Fibroblast of lung (primary cell): Measurements from ENCODE around the gene PTGS1. TPM values are rescaled to one million over a fixed set of nuclear protein-coding genes. Genes with fewer than 3 reads are reported as not detected.
"Not testable (repeated sequence)": the region's sequence is repeated elsewhere in the genome, so short reads cannot be mapped to it uniquely, and the experiment has no call there.

Experiments
- DNase-seq, 2 donors: peaks; one replicate each; pipeline versions ENCODE4 v3.0.0 to v3.0.0-alpha.2; 2010; ENCODE audit warnings: low read depth in 2 of 2
- H2AFZ ChIP-seq: 2 replicates; pipeline ENCODE4 v1.5.1; 2012; ENCODE audit warnings: low read length, control low read depth, inconsistent platforms
- H3K27ac ChIP-seq: 2 replicates; pipeline ENCODE4 v1.5.1; 2011; ENCODE audit warnings: low read length, control low read depth; ENCODE audit not compliant: insufficient read depth
- H3K27me3 ChIP-seq: 2 replicates; pipeline ENCODE4 v1.5.1; 2011; ENCODE audit warnings: mild to moderate bottlenecking, low read length; ENCODE audit not compliant: control insufficient read depth, insufficient read depth
- H3K36me3 ChIP-seq: 2 replicates; pipeline ENCODE4 v1.5.1; 2011; ENCODE audit warnings: low read length; ENCODE audit not compliant: control insufficient read depth, insufficient read depth
- H3K4me1 ChIP-seq: 2 replicates; pipeline ENCODE4 v1.5.1; 2011; ENCODE audit warnings: low read length; ENCODE audit not compliant: control insufficient read depth, insufficient read depth; ENCODE audit errors: extremely low read depth
- H3K4me2 ChIP-seq: 2 replicates; pipeline ENCODE4 v1.5.1; 2011; ENCODE audit warnings: low read length, control low read depth; ENCODE audit not compliant: insufficient read depth; ENCODE audit errors: extremely low read depth
- H3K4me3 ChIP-seq, 4 experiments: fragments of 200-600 bp in 1 of 4; sonication (generic) in 1 of 4; replicated peaks in 1 of 4; 2 replicates each; pipeline ENCODE4 v1.5.1; 2011 to 2016; ENCODE audit warnings: low read length in 4 of 4, low read depth in 3 of 4, mild to moderate bottlenecking in 3 of 4, control low read depth in 2 of 4, inconsistent platforms in 1 of 4, mixed read lengths in 1 of 4; ENCODE audit not compliant: insufficient read depth in 1 of 4; ENCODE audit errors: control extremely low read depth in 1 of 4
- H3K79me2 ChIP-seq: 2 replicates; pipeline ENCODE4 v1.5.1; 2012; ENCODE audit warnings: mild to moderate bottlenecking, low read length, inconsistent platforms; ENCODE audit not compliant: control insufficient read depth, insufficient read depth
- H3K9ac ChIP-seq: 2 replicates; pipeline ENCODE4 v1.5.1; 2011; ENCODE audit warnings: mild to moderate bottlenecking, low read length, control low read depth; ENCODE audit not compliant: insufficient read depth
- H3K9me3 ChIP-seq: 2 replicates; pipeline ENCODE4 v1.5.1; 2012; ENCODE audit warnings: low read depth, low read length; ENCODE audit not compliant: control insufficient read depth, insufficient read depth
- H4K20me1 ChIP-seq: 2 replicates; pipeline ENCODE4 v1.5.1; 2011; ENCODE audit warnings: low read length; ENCODE audit not compliant: control insufficient read depth, insufficient read depth; ENCODE audit errors: extremely low read depth
- CTCF ChIP-seq, 2 donors: IDR thresholded peaks in 1 of 2; conservative IDR thresholded peaks in 1 of 2; 1 replicate in 1 of 2; 2 replicates in 1 of 2; pipeline ENCODE4 v1.5.1; 2011 to 2012; ENCODE audit warnings: low read length in 2 of 2, control low read depth in 1 of 2, inconsistent platforms in 1 of 2, low read depth in 1 of 2, mild to moderate bottlenecking in 1 of 2
- EZH2 ChIP-seq: IDR thresholded peaks from 2 replicates; pipeline ENCODE4 v1.5.1; 2012; ENCODE audit warnings: low read length, control low read depth, mild to moderate bottlenecking; ENCODE audit errors: missing control alignments
- polyA plus RNA-seq, 2 donors: library from polyadenylated mRNA; depleted of rRNA in 1 of 2; stranded (reverse) in 1 of 2; unstranded in 1 of 2; fragments of >200 nt; gene quantifications; 2 replicates each; pipeline ENCODE4 v1.2.1, GENCODE V29; 2011 to 2012; ENCODE audit warnings: missing spikeins in 1 of 2
- total RNA-seq: library from RNA; depleted of rRNA; stranded (reverse); fragments of >200 nt; gene quantifications from 2 replicates; pipeline ENCODE4 v1.2.1, GENCODE V29; 2014

PTGS1 gene
- total and polyA plus RNA-seq, 2 donors (not counting 1 experiment from before 2014, with no cell fraction given) = 13.4 to 86.5 TPM

DNA sequence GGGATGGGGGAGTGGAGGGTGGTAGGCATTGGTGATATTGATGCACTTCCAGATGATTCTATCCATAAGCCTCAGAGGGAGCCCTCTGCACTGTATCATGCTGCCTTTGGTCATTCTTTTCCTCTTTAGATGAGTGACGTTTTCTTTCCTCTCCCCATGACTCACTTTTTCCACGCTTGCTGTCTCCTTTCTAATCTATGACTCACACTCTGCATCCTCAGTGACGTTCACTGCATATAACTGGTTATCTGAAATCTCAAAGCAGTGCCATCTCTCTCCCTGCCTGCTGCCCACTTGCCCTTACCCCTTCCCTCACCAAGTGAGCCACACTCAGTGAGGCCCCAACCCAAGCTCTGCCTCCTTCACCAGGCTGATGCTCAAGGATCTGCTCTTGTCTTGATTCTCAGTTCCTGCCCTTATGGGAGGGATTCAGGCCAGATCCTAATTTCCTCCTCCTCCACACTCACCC lies 31.6 kb downstream of the PTGS1 start:
- no peak overlapping the region for H3K4me3 ChIP-seq
- peak overlapping the region; percentile 92 for H3K27ac ChIP-seq
- H3K4me2 ChIP-seq = peak overlapping the region; percentile 37
- peak overlapping the region; percentile 78 for H2AFZ ChIP-seq
- H3K4me1 ChIP-seq = peaks cover 13% of the 10 kb centered on the region
- H3K79me2 ChIP-seq = no peaks in the 10 kb centered on the region
- no peaks in the 10 kb centered on the region for H3K36me3 ChIP-seq
- H3K9ac ChIP-seq = peak overlapping the region; percentile 17
- no peaks in the 10 kb centered on the region for H4K20me1 ChIP-seq
- peak; percentile 96 to 97 for DNase-seq
- no peaks in the 10 kb centered on the region for H3K9me3 ChIP-seq
- H3K27me3 ChIP-seq = no peaks in the 10 kb centered on the region
- TF ChIP-seq EZH2 = no peak
- no peak for TF ChIP-seq CTCF (conservative IDR thresholded peaks at IDR 0.05 in 1 of 2, IDR thresholded peaks at IDR 0.05 in 1 of 2; ENCODE audit: low read depth in 1 of 2, low read length in 2 of 2)

- no peak overlapping the region for H3K4me3 ChIP-seq
- H3K27ac ChIP-seq = peak overlapping the region; percentile 92
- no peak overlapping the region for H3K9ac ChIP-seq
- H4K20me1 ChIP-seq = no peaks in the 10 kb centered on the region
- no peaks in the 10 kb centered on the region for H3K36me3 ChIP-seq
- no peaks in the 10 kb centered on the region for H3K9me3 ChIP-seq
- H3K4me1 ChIP-seq = peaks cover 13% of the 10 kb centered on the region
- no peak overlapping the region for H2AFZ ChIP-seq
- H3K4me2 ChIP-seq = peak overlapping the region; percentile 37
- H3K27me3 ChIP-seq = no peaks in the 10 kb centered on the region
- no peaks in the 10 kb centered on the region for H3K79me2 ChIP-seq
- DNase-seq = peak in 1 of 2 donors; percentile 45
- TF ChIP-seq EZH2 (no peak), CTCF (conservative IDR thresholded peaks at IDR 0.05 in 1 of 2, IDR thresholded peaks at IDR 0.05 in 1 of 2; ENCODE audit: low read depth in 1 of 2, low read length in 2 of 2) (no peak)
Measured at GRCh38 chr9:122402874-122403273, 32.0 kb downstream of the PTGS1 start.

- H3K9me3 ChIP-seq = no peaks in the 10 kb centered on the region
- DNase-seq = peak in 1 of 2 donors; percentile 11
- H3K4me2 ChIP-seq = no peak overlapping the region
- H3K4me3 ChIP-seq = no peak overlapping the region
- H3K79me2 ChIP-seq = no peaks in the 10 kb centered on the region
- H3K9ac ChIP-seq = no peak overlapping the region
- H3K27me3 ChIP-seq = no peaks in the 10 kb centered on the region
- peaks cover 13% of the 10 kb centered on the region for H3K4me1 ChIP-seq
- peak overlapping the region; percentile 92 for H3K27ac ChIP-seq
- H4K20me1 ChIP-seq = no peaks in the 10 kb centered on the region
- no peak overlapping the region for H2AFZ ChIP-seq
- no peaks in the 10 kb centered on the region for H3K36me3 ChIP-seq
- TF ChIP-seq EZH2 = no peak
- no peak for TF ChIP-seq CTCF (conservative IDR thresholded peaks at IDR 0.05 in 1 of 2, IDR thresholded peaks at IDR 0.05 in 1 of 2; ENCODE audit: low read depth in 1 of 2, low read length in 2 of 2)
Measured at GRCh38 chr9:122403381-122404000, 32.7 kb downstream of the PTGS1 start.

- H3K4me3 ChIP-seq, H3K79me2 ChIP-seq, H3K36me3 ChIP-seq, H2AFZ ChIP-seq, H3K4me2 ChIP-seq, H3K9me3 ChIP-seq, H3K27me3 ChIP-seq, DNase-seq, H3K27ac ChIP-seq, H3K9ac ChIP-seq, H4K20me1 ChIP-seq: not testable (repeated sequence)
- peaks cover 13% of the 10 kb centered on the region for H3K4me1 ChIP-seq
Measured at GRCh38 chr9:122405304-122406069, 34.7 kb downstream of the PTGS1 start.
